HepG2 (cell line): ENCODE data around the gene PTGDS. TPM values are rescaled to one million over a fixed set of nuclear protein-coding genes. Genes with fewer than 3 reads are reported as not detected.

Experiments used
- ELF3 ChIP-seq: IDR thresholded peaks from 2 replicates; pipeline ENCODE4 v1.6.1; 2016; ENCODE audit warnings: missing genetic modification reagents, missing compliant biosample characterization
- GTF3A ChIP-seq: sonication (generic); formaldehyde crosslinking; conservative IDR thresholded peaks from 2 replicates; pipeline ENCODE4 v1.4.0; 2020; ENCODE audit warnings: mild to moderate bottlenecking, missing genetic modification reagents
- HNF1A ChIP-seq, 2 experiments: sonication (generic) in 1 of 2; formaldehyde crosslinking in 1 of 2; IDR thresholded peaks; 2 replicates each; pipeline versions ENCODE4 v1.4.0 to v1.6.1; 2016 to 2020; ENCODE audit warnings: borderline replicate concordance in 1 of 2, low read depth in 1 of 2, mild to moderate bottlenecking in 1 of 2, missing genetic modification reagents in 1 of 2
- MAX ChIP-seq: IDR thresholded peaks from 2 replicates; pipeline ENCODE4 v1.6.1; 2012; ENCODE audit warnings: inconsistent platforms
- NFKBIZ ChIP-seq: IDR thresholded peaks from 2 replicates; pipeline ENCODE4 v1.6.1; 2018; ENCODE audit warnings: missing genetic modification reagents, missing compliant biosample characterization
- NPAS2 ChIP-seq: sonication (generic); formaldehyde crosslinking; IDR thresholded peaks from 2 replicates; pipeline ENCODE4 v1.8.0; 2022; ENCODE audit warnings: mild to moderate bottlenecking, missing genetic modification reagents, borderline replicate concordance
- PRPF4 ChIP-seq: fragments of 200-400 bp; formaldehyde crosslinking; IDR thresholded peaks from 2 replicates; pipeline ENCODE4 v1.6.1; 2016; ENCODE audit warnings: low read length, low read depth; ENCODE audit not compliant: poor library complexity, severe bottlenecking
- TFAP4 ChIP-seq: sonication (generic); IDR thresholded peaks from 2 replicates; pipeline ENCODE4 v1.6.1; 2016; ENCODE audit warnings: low read depth, borderline replicate concordance
- ZBTB25 ChIP-seq: IDR thresholded peaks from 2 replicates; pipeline ENCODE4 v1.6.1; 2018; ENCODE audit warnings: missing genetic modification reagents
- ZNF646 ChIP-seq: sonication (generic); formaldehyde crosslinking; IDR thresholded peaks from 2 replicates; pipeline ENCODE4 v1.9.0; 2021; ENCODE audit warnings: mild to moderate bottlenecking, missing genetic modification reagents
- ZNF777 ChIP-seq: sonication (generic); formaldehyde crosslinking; IDR thresholded peaks from 2 replicates; pipeline ENCODE4 v1.4.0; 2020; ENCODE audit warnings: missing genetic modification reagents
- polyA plus RNA-seq, 8 experiments: library from polyadenylated mRNA; depleted of rRNA in 3 of 8; stranded (reverse) in 7 of 8; unstranded in 1 of 8; fragments of >200 nt; fragmentation: Illumina TruSeq in 4 of 8; extraction: Trizol in 4 of 8; gene quantifications; 2 replicates each; pipeline versions ENCODE4 v1.2.1 to v1.2.3, GENCODE V29; 2011 to 2016; ENCODE audit warnings: low read depth in 4 of 8, missing spikeins in 1 of 8, mixed read lengths in 1 of 8; ENCODE audit not compliant: insufficient read depth in 1 of 8
- total RNA-seq, 5 experiments: library from RNA; depleted of rRNA; stranded (reverse); fragments of >200 nt; fragmentation: Illumina TruSeq; extraction: Trizol; gene quantifications; 2 replicates each; pipeline ENCODE4 v1.2.3, GENCODE V29; 2016; ENCODE audit warnings: low read depth in 1 of 5

Gene PTGDS
- total and polyA plus RNA-seq, 2 of the 13 experiments (the other 11 are each of a cell fraction or from before 2014, with no cell fraction given) = 0.33 to 0.50 TPM

GRCh38 chr9:136991993-136992818 is 14.9 kb downstream of the PTGDS start, which contains the start of gene PAXX (continued):
- TF ChIP-seq HNF1A (IDR thresholded peaks at IDR 0.05; ENCODE audit: low read depth) (no peak), HNF1A (CRISPR knock-in tag; IDR thresholded peaks at IDR 0.05; ENCODE audit: borderline replicate concordance) (no peak), TFAP4 (no peak), MAX (peak; percentile 86), ZBTB25 (peak; percentile 33; the same call in 1 of the 2 replicates), GTF3A (CRISPR knock-in tag) (no peak), ELF3 (CRISPR knock-in tag) (peak; percentile 19; the same call in 1 of the 2 replicates), PRPF4 (no peak), NFKBIZ (CRISPR knock-in tag) (no peak), ZNF777 (CRISPR knock-in tag) (peak; percentile 44), ZNF646 (CRISPR knock-in tag) (no peak), NPAS2 (CRISPR knock-in tag) (no peak)
